Body of pancreas (tissue), 4 donors: ENCODE measurements around the gene KDM4C.
A peak's percentile ranks its signal among the peaks of the same experiment; 100 is the strongest.

Experiments
- CTCF ChIP-seq, 7 experiments: fragments of 450-650 bp in 4 of 7; fragments of 200-600 bp in 3 of 7; sonication (generic) in 3 of 7; IDR thresholded peaks; one replicate each; pipeline ENCODE4 v1.5.1; 2016 to 2019; ENCODE audit warnings: antibody characterized with exemption in 7 of 7
- POLR2A ChIP-seq, 3 donors: fragments of 450-650 bp; IDR thresholded peaks; one replicate each; pipeline ENCODE4 v1.6.1; 2016; ENCODE audit warnings: antibody characterized with exemption in 3 of 3, mild to moderate bottlenecking in 2 of 3

- TF ChIP-seq CTCF (IDR thresholded peaks at IDR 0.05) (peak in 4 of 7 experiments; percentile 23 to 35 (median 26)), POLR2A (IDR thresholded peaks at IDR 0.05) (no peak)
Observed at GRCh38 chr9:6944093-6944551, 186.3 kb downstream of the KDM4C start.
